HEK293T (cell line): ENCODE data around the gene TRAPPC2.

Source experiments
- CTCF ChIA-PET: fragments of 350-600 bp; formaldehyde crosslinking; extraction: SDS; loops from one replicate; lab custom pipeline; 2021; ENCODE audit warnings: antibody characterized with exemption, inconsistent platforms; lab: Yijun Ruan, JAX
- POLR2A ChIA-PET: fragments of 350-600 bp; formaldehyde crosslinking; extraction: SDS; loops from one replicate; lab custom pipeline; 2020; ENCODE audit warnings: antibody characterized with exemption, inconsistent platforms; lab: Yijun Ruan, JAX
- DNase-seq: peaks from one replicate; pipeline ENCODE4 v3.0.0; 2012; ENCODE audit warnings: mixed read lengths; ENCODE audit errors: extremely low spot score
- ARNT ChIP-seq: fragments of 450-650 bp; IDR thresholded peaks from 2 replicates; pipeline ENCODE4 v1.6.1; 2017; ENCODE audit warnings: mild to moderate bottlenecking
- BHLHE40 ChIP-seq: fragments of 450-650 bp; IDR thresholded peaks from 2 replicates; pipeline ENCODE4 v1.6.1; 2016; ENCODE audit warnings: mild to moderate bottlenecking, moderate library complexity, borderline replicate concordance
- CTBP1 ChIP-seq: fragments of 450-650 bp; IDR thresholded peaks from 2 replicates; pipeline ENCODE4 v1.6.1; 2016; ENCODE audit warnings: borderline replicate concordance
- ELF4 ChIP-seq: fragments of 450-650 bp; IDR thresholded peaks from 2 replicates; pipeline ENCODE4 v1.6.1; 2017; ENCODE audit warnings: antibody characterized with exemption
- FOXA1 ChIP-seq: fragments of 450-650 bp; IDR thresholded peaks from 2 replicates; pipeline ENCODE4 v1.6.1; 2016; ENCODE audit warnings: mild to moderate bottlenecking
- FOXK2 ChIP-seq: fragments of 450-650 bp; IDR thresholded peaks from 2 replicates; pipeline ENCODE4 v1.6.1; 2016; ENCODE audit warnings: mild to moderate bottlenecking
- FOXM1 ChIP-seq: fragments of 450-650 bp; IDR thresholded peaks from 2 replicates; pipeline ENCODE4 v1.6.1; 2017; ENCODE audit warnings: mild to moderate bottlenecking, borderline replicate concordance
- HDGF ChIP-seq: fragments of 450-650 bp; IDR thresholded peaks from 2 replicates; pipeline ENCODE4 v1.6.1; 2017; ENCODE audit warnings: antibody characterized with exemption, borderline replicate concordance
- L3MBTL2 ChIP-seq: fragments of 450-650 bp; conservative IDR thresholded peaks from 2 replicates; pipeline ENCODE4 v1.6.1; 2016; ENCODE audit warnings: mild to moderate bottlenecking
- LEF1 ChIP-seq: fragments of 450-650 bp; IDR thresholded peaks from 2 replicates; pipeline ENCODE4 v1.6.1; 2017; ENCODE audit warnings: mild to moderate bottlenecking, borderline replicate concordance
- NFRKB ChIP-seq: fragments of 450-650 bp; IDR thresholded peaks from 2 replicates; pipeline ENCODE4 v1.6.1; 2016; ENCODE audit warnings: mild to moderate bottlenecking, moderate library complexity
- SP1 ChIP-seq: fragments of 450-650 bp; IDR thresholded peaks from 2 replicates; pipeline ENCODE4 v1.6.1; 2017
- SUZ12 ChIP-seq: fragments of 450-650 bp; IDR thresholded peaks from 2 replicates; pipeline ENCODE4 v1.6.1; 2016; ENCODE audit warnings: mild to moderate bottlenecking
- TARDBP ChIP-seq: fragments of 450-650 bp; IDR thresholded peaks from 2 replicates; pipeline ENCODE4 v1.6.1; 2016
- ZNF384 ChIP-seq: fragments of 450-650 bp; IDR thresholded peaks from 2 replicates; pipeline ENCODE4 v1.6.1; 2016
- TF ChIP-seq, protein P1 (sequence below): fragments of 450-650 bp; IDR thresholded peaks from 2 replicates; pipeline ENCODE4 v1.6.1; 2016

TRAPPC2 gene

DNA sequence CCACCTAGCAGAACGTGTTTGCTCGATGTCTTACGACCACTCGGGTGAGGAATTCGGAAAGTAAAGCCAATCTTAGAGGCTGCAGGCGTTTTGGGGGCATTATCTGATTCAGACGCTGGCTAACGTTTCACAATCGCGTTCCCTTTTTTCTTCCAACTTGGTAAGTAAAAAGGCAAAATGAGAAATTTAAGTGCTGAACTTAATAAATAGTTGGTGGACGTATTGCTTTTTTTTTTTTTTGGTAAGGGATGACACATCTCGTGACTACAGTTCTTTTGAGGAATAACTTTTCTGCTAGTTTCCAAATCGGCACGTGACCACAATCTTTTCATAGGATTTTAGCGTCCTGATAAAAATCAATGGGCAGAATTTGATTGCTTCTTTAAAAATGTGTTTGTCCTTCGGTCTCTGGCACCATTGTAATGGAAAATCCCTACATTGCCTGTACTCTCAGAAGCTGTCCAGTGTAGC, 44.6 kb downstream of the TRAPPC2 start:
- DNase-seq, result no peak
- POLR2A ChIA-PET, result interaction anchor here (1.9 to 3.3 kb wide), 2 partner anchors 20 to 44 kb away, joined by 10 to 20 read pairs; partner anchors contain the start of genes OFD1 and TRAPPC2
- CTCF ChIA-PET, result interaction anchor here (0.9 kb wide), 1 partner anchor 183 kb away, joined by 3 read pairs; no protein-coding TSS in a partner anchor
- peak; percentile 80 for TF ChIP-seq ZNF384
- TF ChIP-seq FOXM1, result no peak
- TF ChIP-seq LEF1, result no peak
- no peak for TF ChIP-seq TARDBP
- peak; percentile 36 for TF ChIP-seq L3MBTL2
- TF ChIP-seq BHLHE40, result no peak
- no peak for TF ChIP-seq FOXK2

DNA sequence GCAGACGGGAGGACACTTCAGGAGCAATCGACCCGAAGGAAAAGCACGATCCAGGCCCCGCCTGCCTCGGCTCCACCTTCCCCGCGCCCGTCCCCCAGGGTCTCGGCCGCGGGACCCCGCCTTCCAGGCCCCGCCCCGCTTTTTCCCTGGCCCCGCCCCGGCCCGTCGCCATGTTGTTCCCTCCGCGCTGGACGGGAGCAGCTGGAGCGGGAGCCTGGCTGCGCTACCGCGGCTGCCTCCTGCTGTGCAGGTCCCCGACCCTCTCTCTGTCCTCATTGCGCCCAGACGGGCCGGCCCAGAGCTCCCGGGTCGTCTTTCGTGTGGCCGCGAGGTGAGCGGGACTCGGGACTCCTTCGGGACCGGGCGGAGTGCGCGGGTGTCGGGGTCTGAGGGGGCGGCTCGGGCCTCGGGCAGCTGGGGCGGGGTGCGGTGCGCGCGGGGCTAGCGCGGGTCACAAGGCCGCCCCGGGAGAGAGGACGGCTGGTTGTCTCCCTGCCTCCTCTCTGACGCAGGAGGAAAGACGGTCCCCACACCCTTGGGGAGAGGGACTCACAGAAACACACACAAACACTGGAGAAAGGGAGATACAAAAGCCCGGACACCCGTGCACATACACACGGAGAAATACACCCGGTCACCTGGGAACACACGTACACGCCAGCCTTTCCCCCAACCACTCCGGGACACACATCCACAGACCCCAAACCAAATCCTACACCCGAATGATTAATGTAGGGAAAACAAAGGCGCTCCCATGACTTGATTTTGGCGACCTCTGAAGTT, 45.3 kb downstream of the TRAPPC2 start, which contains the start of gene RAB9A:
Gene RAB9A (plus strand): TSS at position 171 of the 783 bp plus-strand sequence. CDS start 19,619 bp downstream, outside the sequence.
- TF ChIP-seq FOXK2, result no peak
- TF ChIP-seq HDGF, result no peak
- no peak for TF ChIP-seq ZNF384
- no peak for TF ChIP-seq CTBP1
- TF ChIP-seq ARNT, result no peak
- TF ChIP-seq LEF1, result no peak
- TF ChIP-seq NFRKB, result no peak
- TF ChIP-seq BHLHE40, result no peak
- ChIA-PET CTCF (no interaction called here), POLR2A (interaction anchor here (0.8 to 3.3 kb wide), 4 partner anchors 8 to 45 kb away, joined by 3 to 20 read pairs (median 8); partner anchors contain the start of genes OFD1 and TRAPPC2)
- DNase-seq, result peak; percentile 92

DNA sequence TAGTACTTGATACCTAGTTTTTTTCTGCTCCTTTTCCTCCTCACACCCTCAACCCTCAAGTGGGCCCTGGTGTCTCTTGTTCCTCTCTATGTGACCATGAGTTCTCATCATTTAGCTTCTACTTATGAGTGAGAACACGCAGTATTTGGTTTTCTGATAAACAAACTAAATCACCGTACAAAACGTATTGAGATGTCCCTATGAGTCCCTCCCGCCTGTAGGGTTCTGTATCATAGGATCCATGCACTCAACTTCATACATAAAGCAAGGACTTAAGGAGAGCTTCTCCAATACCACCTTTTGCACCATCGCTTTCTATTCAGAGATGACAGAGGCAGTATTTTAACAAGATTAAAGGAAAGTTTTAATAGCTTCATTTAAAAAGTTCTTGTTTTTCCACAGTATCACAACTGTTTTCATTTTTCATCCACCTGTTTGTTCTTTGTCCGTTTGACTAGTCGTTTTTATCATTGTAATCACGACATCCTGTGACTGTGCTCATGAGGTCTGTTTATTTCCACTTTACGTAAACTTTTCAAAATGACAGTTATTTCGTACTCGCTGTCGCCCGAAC, 45.9 kb downstream of the TRAPPC2 start:
- POLR2A ChIA-PET, result interaction anchor here (0.8 to 3.3 kb wide), 5 partner anchors 8 to 45 kb away, joined by 3 to 20 read pairs (median 5); partner anchors contain the start of genes OFD1, TCEANC and TRAPPC2
- CTCF ChIA-PET, result interaction anchor here (1.3 kb wide), 1 partner anchor 42 kb away, joined by 3 read pairs; no protein-coding TSS in a partner anchor
- DNase-seq, result no peak
- no peak for TF ChIP-seq CTBP1
- TF ChIP-seq L3MBTL2, result 0 out of 2 replicates have a peak, but pooled peaks have one; percentile 24

DNA sequence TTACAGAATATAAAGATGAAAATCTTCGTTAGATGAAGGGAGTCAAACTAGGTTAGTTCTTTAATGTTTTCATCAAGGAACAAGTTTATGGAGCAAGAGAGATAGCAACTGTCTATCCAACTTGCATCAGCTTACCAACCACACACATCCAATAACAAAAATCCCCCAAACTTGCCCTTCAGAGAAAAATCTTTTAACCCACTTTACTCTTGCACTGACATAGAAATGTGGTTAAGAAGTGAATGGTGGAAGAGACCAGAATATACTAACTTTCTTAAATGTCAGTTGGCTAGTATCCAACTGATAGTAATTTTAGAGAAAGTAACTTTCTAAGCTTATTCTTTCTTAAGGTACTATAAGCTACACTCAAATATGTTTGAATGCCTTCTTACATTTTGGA, 47.2 kb downstream of the TRAPPC2 start:
- CTCF ChIA-PET, result interaction anchor here (1.3 kb wide), 1 partner anchor 41 kb away, joined by 3 read pairs; no protein-coding TSS in a partner anchor
- no peak for DNase-seq
- TF ChIP-seq HDGF, result no peak
- no peak for TF ChIP-seq ARNT
- TF ChIP-seq TARDBP, result no peak
- TF ChIP-seq, protein P1, sequence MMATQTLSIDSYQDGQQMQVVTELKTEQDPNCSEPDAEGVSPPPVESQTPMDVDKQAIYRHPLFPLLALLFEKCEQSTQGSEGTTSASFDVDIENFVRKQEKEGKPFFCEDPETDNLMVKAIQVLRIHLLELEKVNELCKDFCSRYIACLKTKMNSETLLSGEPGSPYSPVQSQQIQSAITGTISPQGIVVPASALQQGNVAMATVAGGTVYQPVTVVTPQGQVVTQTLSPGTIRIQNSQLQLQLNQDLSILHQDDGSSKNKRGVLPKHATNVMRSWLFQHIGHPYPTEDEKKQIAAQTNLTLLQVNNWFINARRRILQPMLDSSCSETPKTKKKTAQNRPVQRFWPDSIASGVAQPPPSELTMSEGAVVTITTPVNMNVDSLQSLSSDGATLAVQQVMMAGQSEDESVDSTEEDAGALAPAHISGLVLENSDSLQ, result no peak
- TF ChIP-seq L3MBTL2, result no peak
- TF ChIP-seq FOXK2, result no peak
- TF ChIP-seq ZNF384, result no peak
- TF ChIP-seq LEF1, result no peak
- POLR2A ChIA-PET, result interaction anchor here (1.4 to 3.3 kb wide), 3 partner anchors 25 to 47 kb away, joined by 3 to 20 read pairs (median 5); partner anchors contain the start of genes OFD1, TCEANC and TRAPPC2

DNA sequence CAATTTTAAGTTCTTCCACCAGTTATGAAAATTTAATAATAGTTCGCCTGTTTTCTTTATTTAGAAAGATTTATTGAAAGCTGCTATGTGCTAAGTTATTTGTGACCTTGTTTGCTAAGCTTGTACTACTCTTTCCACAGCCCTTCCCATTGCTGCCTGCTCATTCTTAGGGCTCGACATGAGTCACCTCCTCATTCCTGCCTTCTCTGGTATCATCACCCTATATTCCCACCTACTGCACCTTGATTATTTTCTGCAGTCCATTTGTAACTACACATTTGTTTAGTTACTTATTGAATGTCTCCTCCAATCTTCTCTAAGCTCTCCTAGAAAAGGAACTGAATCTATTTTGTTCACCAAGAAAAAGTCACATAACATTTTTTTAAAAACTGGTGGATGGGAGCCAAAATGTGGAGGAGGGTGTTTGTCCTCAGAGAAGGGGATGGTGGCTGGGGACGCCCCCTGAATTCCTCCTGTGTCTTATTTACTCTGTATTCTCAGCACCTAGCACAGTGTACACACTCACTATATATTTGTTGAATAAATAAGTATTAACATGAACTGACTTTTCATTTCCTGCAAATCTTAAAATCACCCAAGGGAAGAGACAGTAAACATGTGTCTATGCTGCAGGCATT, 49.2 kb downstream of the TRAPPC2 start:
- ChIA-PET POLR2A (interaction anchor here (1.4 to 1.6 kb wide), 2 partner anchors 16 to 50 kb away, joined by 3 to 7 read pairs; partner anchors contain the start of genes OFD1 and TRAPPC2), CTCF (no interaction called here)
- no peak for DNase-seq
- TF ChIP-seq SP1 (no peak), SUZ12 (no peak), ELF4 (no peak), NFRKB (no peak), TARDBP (no peak), BHLHE40 (no peak), ZNF384 (no peak), ARNT (no peak), FOXA1 (no peak), HDGF (no peak)
- TF ChIP-seq, protein P1, result no peak

DNA sequence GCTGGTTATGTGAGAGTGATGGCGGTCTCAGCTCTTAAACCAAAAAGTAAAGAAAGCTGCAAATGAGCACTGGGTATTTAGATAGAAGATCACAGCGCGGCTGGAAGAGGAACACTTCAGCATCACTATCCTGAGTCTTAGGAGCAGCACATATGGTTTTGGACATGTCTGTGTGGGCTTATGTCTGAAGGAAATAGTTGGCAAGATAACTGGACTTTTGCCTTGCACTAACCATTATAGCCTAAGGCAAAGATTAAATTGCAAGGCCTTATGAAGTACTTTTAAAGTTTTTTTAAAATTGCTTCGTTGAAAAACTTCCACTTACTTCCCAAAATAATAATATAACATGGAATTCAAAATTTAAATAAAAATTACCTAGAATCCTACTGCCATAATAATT, 50.1 kb downstream of the TRAPPC2 start:
- ChIA-PET CTCF (no interaction called here), POLR2A (interaction anchor here (1.4 to 1.6 kb wide), 2 partner anchors 15 to 51 kb away, joined by 3 to 7 read pairs; partner anchors contain the start of genes OFD1 and TRAPPC2)
- no peak for DNase-seq
- TF ChIP-seq NFRKB (no peak), ARNT (no peak), CTBP1 (no peak), L3MBTL2 (no peak), FOXK2 (no peak)
- TF ChIP-seq, protein P1, result no peak
